Ishikawa (cell line): Measurements from ENCODE around the gene COL6A1.

Experiments
- CEBPB ChIP-seq: IDR thresholded peaks from 2 replicates; pipeline ENCODE4 v1.6.1; 2012
- CREB1 ChIP-seq: IDR thresholded peaks from 2 replicates; pipeline ENCODE4 v1.6.1; 2012; ENCODE audit warnings: low read depth
- EGR1 ChIP-seq: IDR thresholded peaks from 2 replicates; pipeline ENCODE4 v1.6.1; 2012
- FOXM1 ChIP-seq: IDR thresholded peaks from 2 replicates; pipeline ENCODE4 v1.6.1; 2012; ENCODE audit warnings: low read depth, borderline replicate concordance
- NFIC ChIP-seq: IDR thresholded peaks from 2 replicates; pipeline ENCODE4 v1.6.1; 2012
- TEAD4 ChIP-seq: IDR thresholded peaks from 2 replicates; pipeline ENCODE4 v1.6.1; 2012
- ZBTB7A ChIP-seq: IDR thresholded peaks from 2 replicates; pipeline ENCODE4 v1.6.1; 2012; ENCODE audit warnings: low read depth

The COL6A1 gene

DNA sequence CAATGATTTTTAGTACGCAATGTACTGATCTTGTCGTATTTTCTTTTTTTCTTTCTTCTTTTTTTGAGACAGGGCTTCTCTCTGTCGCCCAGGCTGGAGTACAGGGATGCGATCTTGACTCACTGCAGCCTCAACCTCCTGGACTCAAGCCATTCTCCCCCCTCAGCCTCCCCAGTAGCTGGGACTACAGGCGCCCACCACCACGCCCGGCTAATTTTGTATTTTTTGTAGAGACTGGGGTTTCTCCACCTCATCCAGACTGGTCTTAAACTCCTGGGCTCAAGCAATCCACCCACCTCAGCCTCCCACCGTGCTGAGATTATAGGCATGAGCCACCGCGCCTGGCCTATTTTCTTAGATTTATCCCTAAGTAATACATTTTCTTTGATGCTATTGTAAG is 72.5 kb downstream of the COL6A1 start:
- TF ChIP-seq CREB1: no peak
- no peak for TF ChIP-seq ZBTB7A
- TF ChIP-seq FOXM1: no peak
- no peak for TF ChIP-seq EGR1
- TF ChIP-seq NFIC: no peak
- no peak for TF ChIP-seq CEBPB
- TF ChIP-seq TEAD4: no peak

DNA sequence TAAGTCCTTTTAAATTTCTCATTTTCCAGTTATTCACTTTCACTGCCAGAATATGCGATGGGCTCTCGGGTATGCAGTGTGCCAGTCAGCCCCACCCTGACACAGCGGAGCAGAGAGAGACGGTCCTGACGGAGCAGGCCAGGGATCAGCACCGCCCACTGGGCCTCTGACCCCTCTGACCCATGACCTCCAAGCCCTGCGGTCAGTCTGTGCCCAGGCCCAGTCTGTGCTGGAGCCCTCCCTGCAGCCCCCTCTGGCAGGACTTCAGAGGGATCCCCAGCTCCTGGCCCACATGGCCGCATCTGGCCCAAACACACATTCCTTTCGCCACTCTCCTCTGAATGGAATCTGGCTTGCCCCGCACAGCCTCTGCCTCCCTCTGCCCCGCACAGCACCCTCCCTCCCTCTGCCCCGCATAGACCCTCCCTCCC is 72.9 kb downstream of the COL6A1 start:
- TF ChIP-seq FOXM1 (no peak), ZBTB7A (0 out of 2 replicates have a peak, but pooled peaks have one; percentile 32)
